NT2/D1 (cell line): ENCODE results near the gene GIMAP6.
"Not testable (repeated sequence)": the region's sequence is repeated elsewhere in the genome, so short reads cannot be mapped to it uniquely, and the experiment has no call there.

Source experiments
- SUZ12 ChIP-seq: IDR thresholded peaks from 2 replicates; pipeline ENCODE4 v1.6.1; 2011; ENCODE audit not compliant: insufficient read length, insufficient read depth; ENCODE audit errors: extremely low read depth
- YY1 ChIP-seq: IDR thresholded peaks from 2 replicates; pipeline ENCODE4 v1.6.1; 2011; ENCODE audit not compliant: insufficient read length, insufficient read depth

GRCh38 chr7:150615221-150615755 is 16.9 kb downstream of the GIMAP6 start:
- not testable (repeated sequence) for TF ChIP-seq YY1, SUZ12
